CD4-positive, alpha-beta T cell treated with Interleukin-12 subunit alpha and Interleukin-12 subunit beta, for 1 hour (primary cell): Measurements from ENCODE around the gene ERO1B.
"Not testable (repeated sequence)": the region's sequence is repeated elsewhere in the genome, so short reads cannot be mapped to it uniquely, and the experiment has no call there.

Experiments used
- DNase-seq: peaks from one replicate; pipeline ENCODE4 v3.0.0-alpha.2; 2020

ERO1B gene, protein sequence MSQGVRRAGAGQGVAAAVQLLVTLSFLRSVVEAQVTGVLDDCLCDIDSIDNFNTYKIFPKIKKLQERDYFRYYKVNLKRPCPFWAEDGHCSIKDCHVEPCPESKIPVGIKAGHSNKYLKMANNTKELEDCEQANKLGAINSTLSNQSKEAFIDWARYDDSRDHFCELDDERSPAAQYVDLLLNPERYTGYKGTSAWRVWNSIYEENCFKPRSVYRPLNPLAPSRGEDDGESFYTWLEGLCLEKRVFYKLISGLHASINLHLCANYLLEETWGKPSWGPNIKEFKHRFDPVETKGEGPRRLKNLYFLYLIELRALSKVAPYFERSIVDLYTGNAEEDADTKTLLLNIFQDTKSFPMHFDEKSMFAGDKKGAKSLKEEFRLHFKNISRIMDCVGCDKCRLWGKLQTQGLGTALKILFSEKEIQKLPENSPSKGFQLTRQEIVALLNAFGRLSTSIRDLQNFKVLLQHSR

DNA sequence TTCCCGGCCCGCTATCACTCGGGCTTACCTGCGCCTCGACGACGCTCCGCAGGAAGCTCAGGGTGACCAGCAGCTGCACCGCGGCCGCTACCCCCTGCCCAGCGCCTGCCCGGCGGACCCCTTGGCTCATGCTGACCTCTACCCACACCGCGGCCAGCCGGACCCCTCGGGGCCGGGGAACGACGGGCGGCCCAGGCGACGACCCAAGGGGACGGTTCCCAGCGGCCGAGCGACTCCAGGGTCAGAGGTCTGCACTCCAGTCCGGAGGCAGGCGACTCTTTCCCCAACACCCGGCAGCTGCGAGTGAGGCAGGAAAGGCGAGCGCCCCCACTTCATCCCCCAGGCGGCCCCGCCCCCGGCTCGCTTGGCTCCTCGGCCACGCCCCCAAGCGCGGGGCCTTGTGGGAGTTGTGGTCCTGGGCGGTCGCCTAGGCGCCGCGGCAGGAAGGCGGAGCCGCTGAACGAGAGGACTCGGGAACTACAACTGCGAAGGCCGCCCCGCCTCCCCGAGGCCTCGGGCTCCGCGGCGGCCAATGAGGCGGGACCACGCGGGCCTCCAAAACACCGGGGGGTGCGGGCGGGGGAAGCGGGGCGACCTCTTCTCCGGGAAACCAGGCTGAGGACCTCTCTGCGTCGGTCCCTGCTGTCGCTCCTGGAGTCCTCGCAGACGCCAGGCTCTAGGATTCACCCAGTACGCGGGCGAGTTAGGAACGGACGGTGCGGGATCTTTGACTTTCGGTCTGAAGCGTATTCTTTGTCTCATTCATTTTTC lies at the start of gene ERO1B:
TSS of gene ERO1B (minus strand) at position 305 of the 771 bp plus-strand sequence. CDS start at position 130, 175 bp downstream.
- DNase-seq, result peak; percentile 97

DNA sequence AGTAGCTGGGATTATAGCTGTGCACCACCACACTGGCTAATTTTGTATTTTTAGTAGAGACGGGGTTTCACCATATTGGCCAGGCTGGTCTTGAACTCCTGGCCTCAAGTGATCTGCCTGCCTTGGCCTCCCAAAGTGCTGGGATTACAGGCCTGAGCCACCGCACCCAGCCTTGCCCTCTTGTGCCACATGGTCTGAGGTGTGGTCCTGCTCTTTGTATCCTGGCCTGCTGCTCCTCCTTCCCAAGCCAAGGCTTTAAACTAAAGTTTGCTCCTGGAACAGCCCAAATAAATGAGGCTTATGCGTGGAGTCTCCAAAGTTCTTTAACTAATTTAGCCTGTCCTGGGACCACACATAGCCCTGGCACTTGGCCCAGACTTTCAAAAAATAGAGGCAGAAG lies 49.7 kb upstream of the ERO1B start:
- not testable (repeated sequence) for DNase-seq

DNA sequence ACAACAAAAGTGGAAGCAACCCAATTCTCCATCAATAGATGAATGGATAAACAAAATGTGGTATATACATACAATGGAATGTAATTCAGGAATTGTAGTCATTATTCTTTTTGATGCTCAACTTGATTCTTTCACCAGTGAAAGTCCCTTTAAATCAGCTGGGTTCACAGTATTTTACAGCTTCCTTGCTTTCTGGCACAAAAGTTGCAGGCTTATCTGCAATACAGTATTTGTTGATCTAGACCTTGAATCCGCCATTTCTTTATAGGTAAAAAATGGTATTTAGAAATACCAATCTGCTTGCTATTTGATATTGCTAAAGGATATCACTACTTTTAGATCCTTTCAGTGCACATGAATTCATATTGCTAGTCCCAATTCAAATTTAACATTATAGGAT lies 44.7 kb upstream of the ERO1B start:
- no peak for DNase-seq

DNA sequence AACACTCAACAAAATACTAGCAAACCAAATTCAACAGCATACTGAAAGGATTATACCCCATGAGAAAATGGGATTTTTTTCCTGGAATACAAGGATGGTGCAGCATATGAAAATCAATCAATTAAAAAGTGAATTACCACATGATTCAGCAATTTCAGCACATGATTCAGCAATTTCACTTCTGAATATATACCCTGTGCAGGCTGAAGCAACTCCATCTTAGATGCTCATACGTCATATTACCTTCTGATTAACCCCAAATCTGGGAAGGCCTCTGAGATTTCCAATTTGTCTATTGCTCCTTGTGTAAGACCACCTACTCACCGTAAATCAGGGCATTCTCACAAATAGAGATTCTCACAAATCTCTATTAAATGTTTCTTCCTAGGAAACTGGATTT lies 43.8 kb upstream of the ERO1B start:
- DNase-seq, result no peak

DNA sequence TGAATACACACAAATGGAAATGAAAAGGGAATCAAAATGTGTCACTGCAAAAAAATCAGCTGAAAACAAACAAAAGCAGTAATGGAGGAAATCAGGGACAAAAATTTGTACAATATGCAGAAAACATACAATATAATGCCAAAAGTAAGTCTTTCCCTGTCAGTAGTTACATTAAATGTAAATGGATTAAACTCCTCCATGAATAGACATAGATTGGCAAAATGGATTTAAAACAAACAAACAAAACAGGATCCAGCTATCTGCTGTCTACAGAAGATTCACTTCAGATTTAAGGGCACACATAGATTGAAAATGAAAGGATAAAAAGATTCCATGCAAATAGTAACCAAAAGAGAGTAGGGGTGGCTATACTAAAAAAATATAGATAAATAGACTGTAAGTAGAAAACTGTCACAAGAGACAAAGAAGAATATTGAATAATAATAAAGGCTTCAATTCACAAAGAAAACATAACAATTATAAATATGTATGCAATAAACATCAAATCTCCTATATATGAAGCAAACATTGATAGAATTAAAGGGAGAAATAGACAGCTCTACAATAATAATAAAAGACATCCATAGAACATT lies 42.2 kb upstream of the ERO1B start:
- no peak for DNase-seq

DNA sequence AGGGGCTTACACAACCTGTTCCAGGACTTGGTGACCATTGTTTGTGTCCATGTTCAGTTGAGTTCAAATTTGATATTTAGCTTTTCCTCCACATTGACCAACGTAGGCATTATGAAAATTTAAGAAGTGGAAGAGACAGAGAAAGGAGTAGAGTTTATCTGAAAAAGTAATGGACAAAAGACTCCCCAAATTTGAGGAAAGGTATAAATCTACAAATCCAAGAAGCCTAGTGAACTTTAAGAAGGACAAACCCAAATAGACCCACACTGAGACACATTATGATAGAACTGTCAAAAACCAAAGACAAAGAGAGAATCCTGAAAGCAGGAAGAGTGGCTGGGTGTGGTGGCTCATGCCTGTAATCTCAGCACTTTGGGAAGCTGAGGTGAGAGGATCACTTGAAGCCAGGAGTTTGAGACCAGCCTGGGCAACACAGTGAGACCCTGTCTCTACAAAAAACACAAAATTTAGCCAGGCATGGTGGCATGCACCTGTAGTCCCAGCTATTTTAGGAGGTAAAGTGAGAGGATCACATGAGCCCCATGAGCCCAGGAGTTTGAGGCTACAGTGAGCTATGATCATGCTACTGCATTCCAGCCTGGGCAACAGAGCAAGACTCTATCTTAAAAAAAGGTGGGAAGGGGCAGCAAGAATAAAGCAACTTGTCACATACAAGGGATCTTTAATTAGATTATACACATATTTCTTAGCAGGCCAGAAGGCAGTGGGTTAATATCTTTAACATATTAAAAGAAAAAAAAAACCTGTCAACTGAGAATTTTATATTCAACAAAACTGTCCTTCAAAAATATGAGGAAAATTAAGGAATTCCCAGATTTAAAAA lies 41.0 kb upstream of the ERO1B start:
- DNase-seq, result no peak

DNA sequence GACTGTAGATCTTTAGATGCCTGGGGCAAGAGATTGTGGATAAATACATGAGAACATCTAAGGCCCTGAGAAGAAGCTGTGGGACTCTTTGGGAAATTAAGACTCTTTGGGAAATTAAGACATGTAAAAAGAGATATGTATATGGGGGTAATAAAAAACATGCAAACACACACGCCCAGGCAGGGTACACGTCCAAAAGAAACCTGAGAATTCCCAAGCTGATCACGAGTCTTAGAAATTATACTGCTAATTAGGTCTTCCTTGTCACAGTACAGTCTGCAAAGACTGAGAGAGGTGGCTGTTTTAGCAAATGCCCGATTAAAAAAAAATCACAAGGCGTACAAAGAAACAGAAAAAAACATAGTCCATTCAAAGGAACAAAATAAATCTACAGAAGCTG lies 39.3 kb upstream of the ERO1B start:
- no peak for DNase-seq

DNA sequence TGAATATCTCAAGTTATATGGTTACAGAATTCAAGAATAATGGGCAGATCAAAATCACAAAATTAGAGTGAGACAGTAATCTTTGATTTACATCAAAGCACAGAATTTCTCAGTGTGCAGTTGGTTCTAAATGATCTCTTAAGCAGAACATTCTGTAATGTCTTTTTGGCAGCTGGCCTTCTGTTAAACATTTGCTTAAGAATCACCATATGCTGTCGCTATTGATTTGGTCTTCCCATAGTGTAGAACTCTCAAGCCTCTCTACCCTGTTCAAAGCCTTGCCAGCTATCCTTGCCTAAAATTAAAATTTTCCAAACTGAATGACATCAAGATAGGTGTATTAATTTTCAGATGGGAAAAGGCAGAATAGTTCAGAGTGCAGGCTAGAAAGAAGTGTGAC lies 38.9 kb upstream of the ERO1B start:
- DNase-seq, result no peak

DNA sequence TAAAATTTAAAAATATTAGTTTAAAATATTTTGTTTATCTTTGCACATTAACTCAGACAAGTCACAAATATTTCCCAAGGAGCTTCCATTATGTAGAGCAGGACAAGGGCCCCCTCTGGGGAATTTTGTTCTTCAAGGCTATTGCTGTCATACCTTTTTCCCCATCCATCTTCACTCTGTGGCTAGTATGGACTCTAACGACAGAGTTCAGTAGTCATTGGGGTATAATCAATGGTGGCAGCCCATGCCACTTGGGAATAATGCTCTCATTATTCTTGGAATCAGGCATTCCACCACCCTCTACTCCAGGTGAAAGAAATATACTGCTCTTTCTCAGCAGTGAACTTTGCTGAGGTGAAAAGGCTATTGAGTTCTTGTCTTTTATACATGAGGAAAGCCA lies 38.5 kb upstream of the ERO1B start:
- DNase-seq, result no peak

DNA sequence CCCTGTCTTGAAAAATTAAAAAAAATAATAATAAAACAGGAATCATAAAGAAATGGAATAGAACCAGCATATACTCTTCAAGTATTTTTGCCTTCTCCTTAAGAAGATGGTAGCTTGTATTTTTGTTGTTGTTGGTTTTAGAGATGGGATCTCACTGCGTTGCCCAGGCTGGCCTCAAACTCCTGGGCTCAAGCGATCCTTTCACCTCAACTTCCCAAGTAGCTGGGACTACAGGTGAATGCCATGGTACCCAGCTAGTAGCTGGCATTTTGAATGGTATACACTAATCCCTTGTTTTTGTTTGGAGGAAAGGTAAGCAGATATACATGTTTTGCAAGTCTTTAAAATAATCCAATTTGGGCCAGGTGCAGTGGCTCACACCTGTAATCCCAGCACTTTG lies 34.7 kb upstream of the ERO1B start:
- no peak for DNase-seq

DNA sequence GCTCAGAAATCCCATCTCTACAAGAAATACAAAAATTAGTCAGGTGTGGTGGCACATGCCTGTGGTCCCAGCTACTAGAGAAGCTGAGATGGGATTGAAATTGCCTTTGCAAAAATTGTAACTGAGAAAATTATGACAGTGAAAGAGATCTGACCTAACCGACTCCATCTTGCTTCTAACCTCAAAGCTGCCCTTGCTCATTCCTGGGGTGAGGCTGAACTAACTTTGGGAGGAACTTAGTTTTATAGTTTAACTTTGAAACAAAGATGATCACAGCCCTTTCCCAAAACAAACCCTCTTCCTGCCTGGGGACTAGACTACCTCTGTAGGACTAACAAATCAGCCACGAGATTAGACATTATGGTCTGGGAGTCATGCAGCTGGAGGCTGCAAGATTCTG lies 33.8 kb upstream of the ERO1B start:
- DNase-seq, result no peak

DNA sequence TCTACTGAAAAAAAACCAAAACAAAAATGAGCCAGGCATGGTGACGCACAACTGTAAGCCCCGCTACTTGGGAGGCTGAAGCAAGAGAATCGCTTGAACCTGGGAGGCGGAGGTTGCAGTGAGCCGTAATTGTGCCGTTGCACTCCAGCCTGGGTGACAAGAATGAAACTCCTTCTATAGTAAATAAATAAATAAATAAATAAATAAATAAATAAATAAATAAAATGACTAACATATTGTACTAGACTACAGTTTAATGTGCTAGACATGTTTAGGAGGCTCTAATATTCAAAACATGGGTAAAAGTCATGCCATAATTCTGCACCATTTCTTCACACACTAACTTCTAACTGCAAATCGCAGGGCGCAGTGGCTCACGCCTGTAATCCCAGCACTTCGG lies 33.3 kb upstream of the ERO1B start:
- no peak for DNase-seq

DNA sequence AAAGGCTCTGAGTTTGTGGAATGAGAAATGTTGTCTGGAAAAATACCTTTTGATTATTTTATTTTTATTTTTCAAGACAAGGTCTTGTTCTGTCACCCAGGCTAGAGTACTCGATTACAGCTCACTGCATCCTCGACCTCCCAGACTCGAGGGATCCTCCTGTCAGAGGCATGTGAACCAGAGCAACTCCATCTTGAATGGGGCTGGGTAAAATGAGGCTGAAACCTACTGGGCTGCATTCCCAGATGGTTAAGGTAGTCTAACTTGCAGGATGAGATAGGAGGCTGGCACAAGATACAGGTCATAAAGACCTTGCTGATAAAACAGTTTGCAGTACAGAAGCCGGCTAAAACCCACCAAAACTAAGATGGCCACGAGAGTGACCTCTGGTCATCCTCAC lies 32.3 kb upstream of the ERO1B start:
- DNase-seq, result not testable (repeated sequence)

DNA sequence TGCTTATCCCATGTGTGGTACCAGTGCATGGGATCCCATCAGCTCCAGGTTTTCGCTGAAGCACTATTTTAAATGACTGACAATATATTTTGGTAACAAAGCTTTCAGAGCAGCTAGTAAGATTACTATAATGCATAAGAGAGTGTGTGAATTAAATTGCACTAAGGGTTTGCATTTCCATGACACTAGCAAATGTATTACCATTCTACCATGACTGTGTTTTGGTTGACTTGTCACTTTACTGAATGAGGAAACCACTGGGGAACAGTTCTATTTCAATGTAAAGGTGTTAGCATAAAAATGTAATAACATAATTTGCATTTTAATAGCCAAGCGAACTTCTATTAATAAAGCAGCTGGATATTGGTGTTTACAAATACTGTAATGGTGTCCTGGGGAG lies 31.7 kb upstream of the ERO1B start:
- DNase-seq, result no peak

DNA sequence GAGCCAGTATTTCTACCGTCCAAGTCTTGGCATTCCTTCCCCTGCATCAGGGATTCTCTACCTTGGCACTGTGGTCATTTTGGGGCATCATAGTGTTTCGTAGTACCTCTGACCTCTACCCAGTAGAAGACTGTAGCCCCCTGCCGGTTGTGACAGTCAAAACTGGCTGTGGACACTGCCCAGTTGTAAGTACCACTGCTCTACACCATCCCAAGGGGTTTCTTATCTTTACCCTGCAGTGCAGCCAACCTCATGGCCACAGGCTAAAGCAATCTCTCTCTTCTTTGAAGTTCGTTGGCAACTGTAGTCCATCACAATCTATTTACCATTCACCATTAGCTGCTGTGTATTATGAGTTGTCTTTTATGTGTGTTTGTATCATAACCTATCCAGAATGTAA lies 29.3 kb upstream of the ERO1B start:
- DNase-seq, result no peak

DNA sequence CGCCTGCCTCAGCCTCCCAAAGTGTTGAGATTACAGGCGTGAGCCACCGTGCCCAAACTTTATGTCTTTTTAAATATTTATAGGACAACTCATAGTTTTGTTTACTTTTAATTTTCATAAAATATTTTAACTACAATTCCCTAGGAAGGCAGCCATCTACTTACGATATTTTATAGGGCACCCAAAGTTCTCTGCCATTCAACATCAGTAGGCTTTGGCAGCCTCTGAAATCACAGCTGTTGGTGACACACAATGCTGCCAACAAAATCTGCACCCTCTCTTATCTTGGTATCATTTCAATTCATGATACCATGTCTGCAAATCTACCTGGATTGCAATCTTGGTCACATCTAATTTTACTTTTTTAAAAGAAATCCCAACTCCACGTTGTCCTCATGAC lies 27.1 kb upstream of the ERO1B start:
- no peak for DNase-seq

DNA sequence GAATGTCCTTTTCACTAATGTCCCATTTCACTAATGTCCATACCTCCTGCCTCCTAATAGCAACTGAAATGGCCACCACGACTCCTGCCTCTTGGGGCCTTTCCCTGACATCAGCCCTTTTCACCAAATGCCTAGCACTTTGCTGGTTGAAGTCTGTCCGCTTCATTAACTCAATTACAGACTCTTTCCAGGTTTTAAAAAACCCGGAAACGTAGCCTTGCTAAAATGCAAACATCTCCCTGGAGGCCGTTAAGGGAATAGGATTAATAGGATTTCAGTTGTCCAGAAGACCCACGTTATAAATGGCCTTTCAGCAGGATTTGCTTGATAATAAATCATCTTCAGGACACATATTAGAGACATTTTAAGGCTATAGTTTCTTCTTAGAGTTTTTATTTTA lies 25.7 kb upstream of the ERO1B start:
- no peak for DNase-seq

DNA sequence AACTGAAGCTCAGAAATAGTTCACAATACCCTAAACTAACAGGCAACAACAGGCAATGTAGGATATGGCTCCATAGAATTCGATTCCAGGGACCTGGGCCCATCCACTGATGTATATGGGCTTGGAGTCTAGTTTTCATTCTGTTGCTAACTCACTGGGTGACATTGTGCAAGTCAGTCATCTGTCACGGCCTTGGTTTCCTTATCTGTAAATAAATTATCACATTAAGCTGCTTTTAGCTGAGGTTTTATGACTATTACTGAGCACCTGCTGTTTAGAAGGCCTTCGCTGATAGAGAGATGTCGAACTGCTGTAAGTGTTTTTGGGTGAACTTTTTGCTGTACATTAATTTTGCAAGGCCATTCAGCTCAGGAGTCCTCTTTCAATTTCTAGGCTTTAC lies 22.9 kb upstream of the ERO1B start:
- DNase-seq, result no peak

DNA sequence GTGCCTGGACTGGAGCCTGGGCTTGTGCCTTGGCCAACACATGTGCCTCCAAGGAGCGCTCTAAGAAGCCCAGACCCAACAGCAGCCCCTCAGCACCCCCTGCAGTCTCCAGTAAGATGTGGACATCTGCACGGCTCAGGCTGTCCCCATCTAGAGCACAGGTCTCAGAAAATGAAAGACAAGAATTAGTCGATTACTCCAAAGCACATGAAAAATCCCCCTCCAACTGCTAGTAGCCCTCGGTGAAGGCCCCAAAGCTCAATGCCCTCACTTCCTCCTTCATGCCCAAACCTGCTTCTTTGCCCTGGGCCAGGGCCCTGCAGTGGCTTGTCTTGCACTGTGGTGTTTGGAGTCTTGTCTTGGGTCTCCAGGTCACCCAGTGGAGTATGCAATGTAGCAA lies 21.9 kb upstream of the ERO1B start:
- no peak for DNase-seq

DNA sequence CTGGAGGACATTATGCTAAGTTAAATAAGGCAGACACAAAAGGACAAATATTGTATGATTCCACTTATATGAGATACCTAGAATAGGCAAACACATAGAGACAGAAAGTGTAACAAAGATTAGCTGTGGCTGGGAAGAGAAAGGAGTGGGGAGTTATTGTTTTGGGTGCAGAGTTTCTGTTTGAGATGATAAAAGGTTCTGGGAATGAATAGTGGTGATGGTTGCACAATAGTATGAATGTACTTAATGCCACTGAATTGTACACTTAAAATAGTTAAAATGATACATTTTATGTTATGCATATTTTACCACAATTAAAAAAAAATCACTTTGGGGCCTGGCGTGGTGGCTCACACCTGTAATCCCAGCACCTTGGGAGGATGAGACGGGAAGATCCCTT lies 21.2 kb upstream of the ERO1B start:
- DNase-seq, result no peak

DNA sequence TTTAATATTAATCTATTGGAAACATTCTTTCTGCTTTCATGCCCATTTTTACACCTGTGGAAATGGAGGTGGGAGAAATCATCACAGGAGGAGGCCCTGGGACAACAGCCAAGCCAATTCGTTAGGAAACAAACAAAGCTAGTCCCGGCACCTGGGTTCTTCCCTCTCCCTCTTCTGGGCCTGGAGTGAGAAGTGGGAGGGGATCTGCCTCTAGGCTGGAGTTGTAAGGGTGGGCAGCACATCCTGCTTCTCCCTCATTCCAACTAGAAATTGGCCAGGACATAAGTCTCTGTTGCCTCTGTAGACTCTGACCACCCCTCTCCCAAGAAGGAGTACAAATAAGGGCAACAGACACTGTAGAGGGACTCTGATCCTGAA lies 20.2 kb upstream of the ERO1B start:
- no peak for DNase-seq

DNA sequence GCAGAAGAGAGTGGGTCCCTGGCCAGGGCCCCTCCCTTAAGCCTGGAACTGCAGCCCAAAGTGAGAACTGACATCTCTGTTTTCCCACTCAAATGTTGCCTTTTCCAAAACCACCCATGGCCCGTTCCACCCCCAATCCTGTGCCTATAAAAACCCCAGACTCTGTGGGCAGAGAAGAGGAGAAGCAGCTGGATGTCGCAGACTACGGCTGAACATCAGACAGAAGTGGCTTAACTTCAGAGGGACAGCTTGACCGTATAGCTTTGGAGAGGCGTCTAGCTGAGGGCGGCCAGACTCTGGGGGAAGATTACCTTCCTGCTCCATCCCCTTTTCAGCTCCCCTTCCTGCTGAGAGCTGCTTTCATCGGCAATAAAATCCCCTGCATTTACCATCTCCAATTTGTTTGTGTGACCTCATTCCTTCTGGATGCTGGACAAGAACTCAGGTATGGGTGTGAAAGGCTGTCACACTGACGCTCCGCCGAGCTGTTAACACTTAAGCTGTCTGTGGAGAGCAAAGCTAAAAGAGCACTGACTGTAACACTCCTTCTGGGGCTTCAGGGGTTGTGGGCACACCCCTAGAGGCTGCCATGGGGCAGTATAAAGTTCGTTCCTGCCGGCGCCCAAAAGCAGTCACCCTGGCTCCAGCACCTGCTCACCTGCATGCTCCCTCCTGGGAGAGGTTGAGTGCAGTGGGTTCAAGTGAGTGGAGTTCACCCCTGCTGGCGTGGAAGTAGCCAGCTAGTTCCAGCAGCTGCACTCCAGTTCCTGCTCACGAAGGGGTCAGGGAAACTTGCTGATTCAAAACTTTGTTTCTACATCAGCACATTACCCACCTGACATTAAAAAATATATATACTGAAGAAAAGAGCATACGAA lies 19.6 kb upstream of the ERO1B start:
- no peak for DNase-seq
